Nephron (organoid): ENCODE measurements around the gene NUCB1.

Experiments
- H3K27ac Mint-ChIP-seq, 3 experiments: 2 replicates each; pipeline ENCODE4 v1.8.0; 2020; ENCODE audit warnings: mixed read lengths in 3 of 3, mild to moderate bottlenecking in 2 of 3, moderate library complexity in 1 of 3
- H3K27me3 Mint-ChIP-seq: 2 replicates; pipeline ENCODE4 v1.8.0; 2021; ENCODE audit warnings: low read depth, mild to moderate bottlenecking, moderate library complexity, mixed read lengths
- H3K36me3 Mint-ChIP-seq: 2 replicates; pipeline ENCODE4 v1.8.0; 2020; ENCODE audit warnings: low read depth, mixed read lengths
- H3K4me1 Mint-ChIP-seq: 2 replicates; pipeline ENCODE4 v1.8.0; 2020; ENCODE audit warnings: mixed read lengths
- H3K4me3 Mint-ChIP-seq, 3 experiments: 2 replicates each; pipeline ENCODE4 v1.8.0; 2020; ENCODE audit warnings: mild to moderate bottlenecking in 3 of 3, mixed read lengths in 3 of 3, moderate library complexity in 2 of 3
- H3K9me3 Mint-ChIP-seq: 2 replicates; pipeline ENCODE4 v1.8.0; 2020; ENCODE audit warnings: mixed read lengths
- TF ChIP-seq, protein P1 (sequence below), 3 experiments: fragments of 200-600 bp; sonication (generic); IDR thresholded peaks; one replicate each; pipeline ENCODE4 v1.5.0; 2021; ENCODE audit warnings: antibody characterized with exemption in 3 of 3; ENCODE audit not compliant: unreplicated experiment in 3 of 3

Gene NUCB1

DNA sequence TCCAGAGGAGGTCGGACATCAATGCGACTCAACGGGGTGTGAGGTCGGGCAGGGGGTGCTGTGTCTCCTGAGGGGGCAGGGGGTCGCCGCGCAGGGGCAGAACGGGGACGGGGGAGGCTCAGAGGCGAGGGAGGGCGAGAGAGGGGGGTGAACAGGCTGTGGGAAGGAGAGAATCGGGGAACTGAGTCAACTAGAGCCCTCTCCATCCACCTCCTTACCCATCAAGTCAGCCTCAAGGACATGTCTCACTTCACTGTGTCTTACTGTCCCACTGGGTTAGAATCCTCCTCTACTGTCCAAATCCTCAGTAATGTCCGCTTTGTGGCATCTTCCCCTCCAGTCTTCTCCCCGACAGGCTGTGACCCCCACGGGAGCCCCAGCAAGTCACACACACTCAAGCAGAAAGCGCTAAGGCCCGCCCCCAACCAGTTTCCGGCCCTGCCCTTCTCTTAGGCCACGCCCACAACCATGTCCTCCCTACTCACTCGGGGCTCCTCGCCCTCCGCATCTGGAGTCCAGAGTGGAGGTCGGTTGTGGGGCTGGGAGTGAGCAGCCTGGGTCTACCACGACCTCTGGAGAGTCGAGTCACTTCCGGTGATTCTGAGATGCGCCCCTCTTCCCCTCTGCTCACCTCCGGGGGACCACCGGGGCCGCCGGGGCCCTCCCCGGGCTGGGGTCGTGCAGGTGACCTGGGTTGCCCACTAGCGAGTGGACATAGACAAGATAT is 41.0 kb upstream of the NUCB1 start:
- Mint-ChIP-seq H3K27ac (no peak overlapping the region), H3K27me3 (no peaks in the 10 kb centered on the region), H3K36me3 (peaks cover 37% of the 10 kb centered on the region), H3K4me3 (no peak overlapping the region), H3K9me3 (no peaks in the 10 kb centered on the region), H3K4me1 (no peaks in the 10 kb centered on the region)
- TF ChIP-seq, protein P1, sequence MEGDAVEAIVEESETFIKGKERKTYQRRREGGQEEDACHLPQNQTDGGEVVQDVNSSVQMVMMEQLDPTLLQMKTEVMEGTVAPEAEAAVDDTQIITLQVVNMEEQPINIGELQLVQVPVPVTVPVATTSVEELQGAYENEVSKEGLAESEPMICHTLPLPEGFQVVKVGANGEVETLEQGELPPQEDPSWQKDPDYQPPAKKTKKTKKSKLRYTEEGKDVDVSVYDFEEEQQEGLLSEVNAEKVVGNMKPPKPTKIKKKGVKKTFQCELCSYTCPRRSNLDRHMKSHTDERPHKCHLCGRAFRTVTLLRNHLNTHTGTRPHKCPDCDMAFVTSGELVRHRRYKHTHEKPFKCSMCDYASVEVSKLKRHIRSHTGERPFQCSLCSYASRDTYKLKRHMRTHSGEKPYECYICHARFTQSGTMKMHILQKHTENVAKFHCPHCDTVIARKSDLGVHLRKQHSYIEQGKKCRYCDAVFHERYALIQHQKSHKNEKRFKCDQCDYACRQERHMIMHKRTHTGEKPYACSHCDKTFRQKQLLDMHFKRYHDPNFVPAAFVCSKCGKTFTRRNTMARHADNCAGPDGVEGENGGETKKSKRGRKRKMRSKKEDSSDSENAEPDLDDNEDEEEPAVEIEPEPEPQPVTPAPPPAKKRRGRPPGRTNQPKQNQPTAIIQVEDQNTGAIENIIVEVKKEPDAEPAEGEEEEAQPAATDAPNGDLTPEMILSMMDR (IDR thresholded peaks at IDR 0.05; ENCODE audit: unreplicated experiment in 3 of 3), result no peak

DNA sequence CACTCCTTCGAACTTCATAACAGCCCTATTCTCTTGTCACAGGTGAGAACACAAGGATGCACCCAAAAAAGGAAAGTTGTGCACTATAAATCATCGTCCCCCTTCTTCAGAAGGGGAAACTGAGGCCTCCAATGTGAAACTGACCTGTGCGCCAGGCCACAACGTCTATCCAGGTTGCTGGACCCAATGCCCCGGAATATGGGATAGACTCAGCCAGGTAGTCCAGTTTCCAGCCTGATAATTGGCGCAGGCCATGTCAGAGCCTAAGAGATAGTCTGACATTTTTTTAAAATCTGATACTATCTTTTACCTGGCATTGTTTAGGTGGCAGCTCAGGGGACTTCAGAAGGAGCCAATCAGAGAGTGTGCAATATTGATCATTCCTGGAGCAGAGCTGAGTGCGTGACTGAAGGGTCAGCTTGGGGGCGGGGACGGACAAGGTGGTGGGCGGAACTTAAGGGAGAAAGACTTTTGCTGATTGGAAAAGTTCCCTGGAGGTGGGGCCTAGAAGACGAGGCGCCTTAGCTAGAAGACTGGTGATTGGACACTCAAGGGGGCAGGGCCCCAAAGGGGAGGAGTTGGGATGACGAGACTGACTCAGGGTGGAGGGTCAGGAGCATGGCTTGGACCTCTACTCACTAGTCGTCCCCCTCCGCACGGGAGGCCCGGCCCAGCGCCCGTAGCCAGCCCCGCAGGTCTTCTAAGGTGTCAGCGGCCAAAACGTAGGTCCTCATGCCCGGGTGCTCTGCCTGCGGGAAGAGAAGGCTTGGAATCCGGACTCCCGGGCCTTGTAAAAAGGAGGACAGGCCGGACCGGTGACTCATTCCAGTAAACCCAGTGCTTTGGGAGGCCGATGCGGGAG is 40.2 kb upstream of the NUCB1 start:
- Mint-ChIP-seq H3K27ac (no peak overlapping the region), H3K36me3 (peaks cover 45% of the 10 kb centered on the region), H3K9me3 (no peaks in the 10 kb centered on the region), H3K4me3 (no peak overlapping the region), H3K4me1 (no peaks in the 10 kb centered on the region), H3K27me3 (no peaks in the 10 kb centered on the region)
- TF ChIP-seq, protein P1 (IDR thresholded peaks at IDR 0.05; ENCODE audit: unreplicated experiment in 3 of 3), result no peak

DNA sequence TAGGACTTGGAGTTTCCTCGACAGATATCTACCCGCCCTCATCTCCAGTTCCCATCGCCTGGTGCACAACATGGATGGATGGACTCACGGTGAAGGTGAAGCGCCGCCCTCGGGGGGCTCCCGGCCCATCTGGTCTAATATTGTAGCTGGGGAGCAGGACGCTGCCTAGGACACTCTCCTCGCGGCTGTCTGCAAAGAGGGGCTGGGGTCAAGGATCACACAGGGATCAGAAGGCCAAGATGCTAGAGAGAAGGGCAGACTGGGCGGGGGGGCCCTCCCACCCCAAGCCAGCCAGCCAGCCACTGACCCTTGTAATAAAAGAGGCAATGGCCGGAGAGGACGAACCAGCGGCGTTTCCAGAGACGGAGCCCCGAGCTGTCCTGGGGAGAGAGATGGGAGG is 38.8 kb upstream of the NUCB1 start:
- Mint-ChIP-seq H3K4me3 (no peak overlapping the region), H3K36me3 (peaks cover 49% of the 10 kb centered on the region), H3K27ac (no peak overlapping the region), H3K4me1 (no peaks in the 10 kb centered on the region), H3K27me3 (no peaks in the 10 kb centered on the region), H3K9me3 (no peaks in the 10 kb centered on the region)
- TF ChIP-seq, protein P1 (IDR thresholded peaks at IDR 0.05; ENCODE audit: unreplicated experiment in 3 of 3), result no peak

DNA sequence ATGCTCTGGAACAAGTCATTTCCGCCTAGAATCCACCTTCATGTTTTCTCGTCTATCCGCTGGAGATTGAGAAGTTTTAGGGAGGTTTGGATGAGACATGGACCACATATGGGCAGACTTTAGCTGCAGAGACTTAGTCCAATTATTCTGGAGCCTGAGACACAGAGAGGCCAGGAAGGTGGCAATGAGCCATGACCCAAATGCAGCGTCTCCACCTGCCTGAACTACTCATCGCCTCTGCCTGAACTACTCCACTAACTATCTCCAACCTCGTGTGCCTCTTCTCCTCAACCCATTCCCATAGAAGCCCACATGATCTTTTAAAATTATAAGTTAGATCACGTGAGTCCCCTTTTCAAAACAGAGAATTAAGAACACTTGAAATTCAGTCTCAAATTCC is 37.3 kb upstream of the NUCB1 start:
- TF ChIP-seq, protein P1 (IDR thresholded peaks at IDR 0.05; ENCODE audit: unreplicated experiment in 3 of 3), result no peak
- Mint-ChIP-seq H3K27ac (no peak overlapping the region), H3K4me1 (peaks cover 11% of the 10 kb centered on the region), H3K27me3 (no peaks in the 10 kb centered on the region), H3K36me3 (peaks cover 42% of the 10 kb centered on the region), H3K9me3 (no peaks in the 10 kb centered on the region), H3K4me3 (no peak overlapping the region)

DNA sequence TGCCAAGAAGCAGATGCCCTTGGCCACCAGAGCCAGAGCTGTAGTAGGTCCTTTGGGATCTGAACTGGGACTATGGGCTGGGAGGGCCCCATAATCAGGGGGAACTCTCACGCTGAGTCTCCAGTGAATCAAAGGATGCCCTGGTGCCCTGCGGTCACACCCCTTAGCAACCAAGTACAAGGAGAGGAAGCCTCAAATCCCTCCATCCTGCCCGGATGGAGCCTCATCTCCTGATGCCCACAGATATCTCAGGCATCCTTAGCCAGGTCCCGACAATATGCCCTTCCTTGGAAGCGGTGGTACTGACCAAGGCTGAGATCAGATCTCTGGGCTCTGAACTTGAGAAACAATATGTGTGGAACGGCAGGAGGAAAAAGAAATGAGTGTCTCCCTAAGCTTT is 33.4 kb upstream of the NUCB1 start:
- Mint-ChIP-seq H3K9me3 (no peaks in the 10 kb centered on the region), H3K4me1 (peaks cover 24% of the 10 kb centered on the region), H3K36me3 (peaks cover 19% of the 10 kb centered on the region), H3K27me3 (no peaks in the 10 kb centered on the region), H3K4me3 (peak overlapping the region; percentile 88 to 94 (median 92)), H3K27ac (peak overlapping the region; percentile 98 to 99 (median 99))
- TF ChIP-seq, protein P1 (IDR thresholded peaks at IDR 0.05; ENCODE audit: unreplicated experiment in 3 of 3), result no peak
